Neuron (in vitro differentiated cells): ENCODE measurements around the gene ALK.

ENCODE experiments used
- H2AFZ ChIP-seq: one replicate; pipeline ENCODE4 v1.6.1; 2013; ENCODE audit warnings: low read depth, mild to moderate bottlenecking, inconsistent platforms, low read length, moderate library complexity
- H3K27me3 ChIP-seq: one replicate; pipeline ENCODE4 v1.6.1; 2013; ENCODE audit warnings: low read length; ENCODE audit not compliant: insufficient read depth
- H3K36me3 ChIP-seq: one replicate; pipeline ENCODE4 v1.6.1; 2013; ENCODE audit warnings: low read length; ENCODE audit not compliant: insufficient read depth
- H3K4me1 ChIP-seq: one replicate; pipeline ENCODE4 v1.6.1; 2013; ENCODE audit warnings: low read length; ENCODE audit not compliant: insufficient read depth
- H3K4me3 ChIP-seq: 2 replicates; pipeline ENCODE4 v1.5.1; 2013; ENCODE audit warnings: mild to moderate bottlenecking, low read length, moderate library complexity
- H3K9me3 ChIP-seq: one replicate; pipeline ENCODE4 v1.6.1; 2013; ENCODE audit warnings: low read length

The ALK gene

DNA sequence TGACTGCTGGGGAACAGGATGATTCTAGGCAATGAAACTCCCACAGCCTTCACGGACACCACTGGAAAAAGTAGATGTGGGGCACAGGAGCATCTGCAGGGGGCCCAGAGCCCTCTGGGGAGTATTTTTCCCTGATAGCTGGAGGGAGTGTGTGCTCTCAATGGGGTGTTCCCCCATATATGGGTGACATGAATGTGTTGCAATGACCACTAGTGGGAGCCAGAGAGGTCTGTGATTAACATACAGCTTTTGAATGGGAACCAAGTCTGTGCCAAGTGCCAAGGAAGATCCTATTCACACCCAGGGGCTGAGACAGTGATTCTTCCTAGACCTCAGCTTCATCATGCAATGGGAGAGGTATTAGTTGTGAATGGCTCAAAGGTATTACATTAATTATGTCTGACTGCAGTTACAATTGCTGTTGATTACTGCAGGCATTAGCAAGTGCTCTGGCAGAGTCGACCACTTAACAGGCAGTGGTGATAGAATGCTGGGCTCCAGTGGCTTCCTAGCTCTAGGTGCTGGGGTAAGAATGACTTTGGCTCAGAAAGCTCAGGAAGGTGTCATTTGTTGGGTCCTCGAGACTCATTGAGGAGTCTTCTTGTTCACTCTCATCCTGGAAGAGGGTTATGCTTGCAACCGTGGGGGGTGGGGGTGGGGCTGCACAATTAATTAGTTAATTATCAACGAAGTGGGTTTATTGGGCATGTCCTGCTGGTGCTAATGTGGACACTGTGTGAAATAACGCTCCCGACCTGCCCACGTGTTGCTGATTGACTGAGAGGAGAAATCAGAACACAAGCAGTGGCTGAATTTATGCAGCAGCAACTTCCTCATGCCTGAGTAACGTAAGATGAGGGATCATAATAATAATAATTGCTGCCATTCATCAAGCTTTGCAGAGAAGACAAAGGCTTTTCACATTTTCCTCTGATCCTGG lies 612.0 kb downstream of the ALK start:
- Histone ChIP-seq H3K4me1 (peaks cover 4% of the 10 kb centered on the region), H3K27me3 (no peaks in the 10 kb centered on the region), H3K36me3 (no peaks in the 10 kb centered on the region)

DNA sequence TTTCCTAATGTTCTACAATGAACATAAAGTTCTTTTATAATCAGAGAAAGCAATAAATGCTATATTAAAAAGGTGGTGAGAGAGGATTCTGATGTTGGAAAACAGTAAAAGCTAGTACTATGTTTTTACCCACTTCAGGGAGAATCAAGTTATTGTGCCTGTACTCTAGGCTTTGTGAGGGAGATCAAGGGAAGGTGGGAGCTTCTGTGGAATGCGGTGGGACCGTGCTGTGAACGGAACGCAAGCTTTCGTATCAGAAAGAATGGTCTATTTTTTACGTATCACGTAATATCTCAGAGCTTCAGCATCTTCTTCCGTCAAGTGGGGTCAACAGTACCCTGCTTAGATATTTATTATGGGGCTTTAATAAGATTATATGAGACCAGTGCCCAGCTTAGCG lies 613.0 kb downstream of the ALK start:
- Histone ChIP-seq H3K36me3 (no peaks in the 10 kb centered on the region), H3K9me3 (no peaks in the 10 kb centered on the region), H3K4me3 (no peak overlapping the region), H3K4me1 (no peaks in the 10 kb centered on the region), H3K27me3 (no peaks in the 10 kb centered on the region), H2AFZ (no peak overlapping the region)

More for the DNA sequence above, 612.0 kb downstream of the ALK start:
- H2AFZ ChIP-seq, result no peak overlapping the region
- no peaks in the 10 kb centered on the region for H3K9me3 ChIP-seq
- no peak overlapping the region for H3K4me3 ChIP-seq

DNA sequence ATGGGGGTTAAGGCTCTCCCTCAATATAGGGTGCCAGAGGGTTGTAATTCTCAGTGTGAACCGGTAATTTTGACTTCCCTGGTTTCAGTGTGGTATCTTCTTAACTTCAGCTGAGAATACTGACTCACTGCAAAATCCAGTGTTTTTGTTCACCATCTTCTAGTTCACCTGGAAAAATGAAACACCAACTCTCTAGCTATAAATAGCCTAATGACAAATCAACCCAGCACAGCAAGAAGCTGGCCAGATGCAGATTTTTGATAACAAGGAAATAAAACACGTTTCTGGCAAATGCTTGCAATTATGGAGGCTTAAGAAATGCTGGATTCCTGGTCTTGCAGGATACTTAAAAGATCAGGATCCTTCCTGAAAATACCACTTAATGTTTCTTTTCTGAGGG lies 613.9 kb downstream of the ALK start:
- H2AFZ ChIP-seq, result no peak overlapping the region
- no peaks in the 10 kb centered on the region for H3K27me3 ChIP-seq
- H3K36me3 ChIP-seq, result no peaks in the 10 kb centered on the region
- no peak overlapping the region for H3K4me3 ChIP-seq
- H3K4me1 ChIP-seq, result no peaks in the 10 kb centered on the region
- H3K9me3 ChIP-seq, result no peaks in the 10 kb centered on the region

DNA sequence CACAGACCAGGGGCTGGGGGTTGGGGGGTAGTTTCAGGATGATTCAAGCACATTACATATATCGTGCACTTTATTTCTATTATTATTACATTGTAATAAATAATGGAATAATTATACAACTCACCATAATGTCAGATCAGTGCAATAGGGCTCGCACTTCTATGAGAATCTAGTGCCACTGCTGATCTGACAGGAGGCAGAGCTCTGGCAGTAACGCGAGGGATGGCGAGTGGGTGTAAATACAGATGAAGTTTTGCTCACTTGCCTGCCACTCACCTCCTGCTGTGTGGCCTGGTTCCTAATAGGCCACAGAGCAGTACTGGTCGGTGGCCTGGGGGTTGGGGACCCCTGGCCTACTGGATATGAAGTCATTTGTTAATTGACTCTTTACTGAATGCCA lies 615.6 kb downstream of the ALK start:
- H2AFZ ChIP-seq, result no peak overlapping the region
- no peaks in the 10 kb centered on the region for H3K36me3 ChIP-seq
- H3K27me3 ChIP-seq, result no peaks in the 10 kb centered on the region
- no peak overlapping the region for H3K4me3 ChIP-seq
- no peaks in the 10 kb centered on the region for H3K9me3 ChIP-seq
- no peaks in the 10 kb centered on the region for H3K4me1 ChIP-seq

DNA sequence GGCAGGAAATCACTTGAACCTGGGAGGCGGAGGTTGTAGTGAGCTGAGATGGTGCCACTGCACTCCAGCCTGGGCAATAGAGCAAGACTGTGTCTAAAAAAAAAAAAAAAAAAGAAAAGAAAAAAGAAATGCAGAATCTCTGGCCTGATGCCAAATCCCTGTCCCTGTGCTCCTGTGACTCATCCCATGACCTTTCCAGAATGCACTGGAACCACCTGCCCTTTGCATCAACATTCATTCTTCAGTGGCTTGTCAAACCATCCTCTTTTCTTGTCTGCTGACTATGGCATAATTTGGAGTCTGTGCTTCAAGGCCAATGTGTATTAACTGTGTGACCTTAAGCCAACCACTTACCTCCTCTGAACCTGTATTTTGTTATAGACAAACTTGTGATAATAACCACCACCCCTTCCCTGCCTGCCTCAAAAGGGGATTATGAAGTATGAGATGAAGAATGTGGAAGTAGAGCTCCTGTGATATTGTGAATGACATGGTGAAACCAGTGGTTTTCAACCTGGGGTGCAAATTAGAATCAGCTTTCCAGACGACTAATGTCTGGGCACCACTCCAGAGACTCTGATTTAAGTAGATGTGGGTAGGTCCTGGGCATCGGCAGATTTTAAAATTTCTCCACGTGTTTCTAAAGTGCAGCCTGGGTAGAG lies 616.9 kb downstream of the ALK start:
- no peaks in the 10 kb centered on the region for H3K36me3 ChIP-seq
- no peaks in the 10 kb centered on the region for H3K27me3 ChIP-seq
- no peak overlapping the region for H3K4me3 ChIP-seq
- no peaks in the 10 kb centered on the region for H3K9me3 ChIP-seq
- H3K4me1 ChIP-seq, result no peaks in the 10 kb centered on the region
- H2AFZ ChIP-seq, result no peak overlapping the region

DNA sequence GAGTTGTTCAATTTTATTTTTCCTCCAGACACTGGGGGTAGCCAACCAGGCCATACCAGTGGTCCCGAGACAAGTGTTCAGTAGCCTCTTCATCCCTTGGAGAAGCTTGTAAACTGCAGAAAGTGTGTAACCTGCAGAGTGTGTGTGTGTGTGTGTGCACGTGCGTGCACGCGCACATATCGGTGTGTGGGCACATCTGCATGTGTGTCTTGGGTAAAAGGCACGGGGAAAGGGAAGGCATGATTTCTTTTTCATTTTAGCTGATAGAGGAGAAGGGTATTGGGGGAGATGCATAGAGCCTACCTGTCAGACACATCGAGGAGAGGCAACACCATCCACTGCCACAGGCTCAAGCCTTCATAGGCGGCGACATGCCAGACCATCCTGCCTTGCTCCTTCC lies 624.8 kb downstream of the ALK start:
- no peaks in the 10 kb centered on the region for H3K4me1 ChIP-seq

DNA sequence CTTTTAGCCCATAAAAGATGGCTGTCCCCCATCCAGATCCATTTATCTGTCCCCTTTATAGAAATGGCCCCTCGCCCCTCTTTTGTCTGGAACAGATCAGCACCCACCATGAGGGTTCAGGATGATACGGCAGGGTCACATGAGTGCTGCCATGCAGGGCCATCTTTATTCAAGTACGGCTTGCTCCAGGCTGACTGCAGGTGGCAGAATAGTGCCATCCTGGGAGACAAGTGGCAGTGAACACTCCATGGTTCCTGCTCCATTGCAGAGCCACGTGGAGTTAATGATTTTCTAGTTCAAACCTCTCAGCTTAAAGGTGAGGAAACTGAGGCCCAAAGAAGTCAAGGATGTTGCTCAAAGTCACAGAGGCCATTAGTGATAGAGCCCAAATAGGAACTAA lies 625.5 kb downstream of the ALK start:
- Histone ChIP-seq H3K9me3 (no peaks in the 10 kb centered on the region), H3K4me1 (no peaks in the 10 kb centered on the region), H3K4me3 (no peak overlapping the region), H3K36me3 (no peaks in the 10 kb centered on the region), H3K27me3 (no peaks in the 10 kb centered on the region), H2AFZ (no peak overlapping the region)

More for the DNA sequence above, 624.8 kb downstream of the ALK start:
- Histone ChIP-seq H3K9me3 (no peaks in the 10 kb centered on the region), H3K36me3 (no peaks in the 10 kb centered on the region), H3K4me3 (no peak overlapping the region), H3K27me3 (no peaks in the 10 kb centered on the region), H2AFZ (no peak overlapping the region)

DNA sequence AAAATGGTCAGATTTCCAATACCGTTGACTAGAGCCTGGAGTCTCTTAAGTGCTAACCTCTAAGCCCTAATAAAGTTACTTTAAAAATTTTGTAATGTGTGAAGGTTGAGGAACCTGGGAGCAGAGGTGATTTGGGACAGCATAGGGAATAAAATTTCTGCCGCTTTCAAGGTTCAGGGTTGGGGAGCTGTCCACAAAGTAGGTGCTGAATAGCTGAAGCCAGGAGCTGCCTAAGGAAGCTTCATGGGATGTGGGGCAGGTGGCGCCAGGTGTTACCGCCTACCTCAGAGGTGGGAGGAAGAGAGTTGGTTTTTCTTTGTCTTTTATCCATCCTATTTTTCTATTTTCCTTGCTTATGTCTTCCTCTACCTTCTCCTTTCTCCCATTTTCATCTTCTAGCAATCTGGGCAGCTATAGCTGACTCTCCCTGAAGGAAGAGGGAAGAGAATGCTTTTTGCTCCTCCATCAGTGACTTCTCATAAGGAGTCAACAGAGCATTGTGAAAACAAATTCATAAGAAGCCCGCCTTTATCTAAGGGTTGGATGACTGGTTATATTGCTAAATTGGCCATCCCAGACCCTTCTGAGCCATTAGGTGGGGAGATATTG lies 627.5 kb downstream of the ALK start:
- H3K36me3 ChIP-seq, result no peaks in the 10 kb centered on the region
- no peaks in the 10 kb centered on the region for H3K27me3 ChIP-seq
- no peak overlapping the region for H2AFZ ChIP-seq
- no peaks in the 10 kb centered on the region for H3K9me3 ChIP-seq
- H3K4me1 ChIP-seq, result peaks cover 6% of the 10 kb centered on the region
- no peak overlapping the region for H3K4me3 ChIP-seq

DNA sequence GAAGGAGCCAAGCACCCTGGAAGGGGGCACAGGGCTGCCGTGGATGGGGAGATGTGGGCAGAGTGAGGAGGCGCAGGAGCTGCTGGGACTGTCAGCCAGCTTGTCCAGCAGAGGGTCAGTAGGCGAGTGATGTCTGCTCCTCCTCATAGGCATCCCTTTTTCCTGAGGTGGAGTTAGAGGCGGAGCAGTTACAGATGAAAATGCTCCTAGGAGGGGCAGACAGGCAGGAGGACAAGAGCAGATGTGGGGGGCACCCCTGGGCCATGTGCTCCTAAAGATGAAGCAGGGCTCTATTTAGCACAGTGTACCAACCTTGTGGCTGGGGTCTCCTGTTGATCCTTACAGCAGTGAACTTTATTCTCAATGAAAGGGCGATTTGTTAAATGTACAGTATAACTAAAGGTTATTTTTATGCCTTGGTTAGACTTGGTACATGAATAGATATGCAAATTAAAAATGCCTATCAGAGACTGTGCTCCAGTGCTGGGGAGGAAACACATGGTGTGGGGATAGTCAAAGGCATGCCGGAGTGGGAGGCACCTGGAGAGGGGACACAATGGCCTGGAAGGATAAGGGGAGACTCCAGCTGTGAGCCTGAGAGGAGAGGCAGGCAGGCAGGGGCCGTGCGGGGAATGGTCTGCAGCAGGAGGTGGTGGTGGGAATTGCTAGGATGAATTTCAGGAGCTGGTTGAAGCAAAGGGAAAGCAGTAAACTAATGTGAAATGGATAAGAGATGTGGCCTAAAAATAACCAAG lies 630.9 kb downstream of the ALK start:
- no peaks in the 10 kb centered on the region for H3K9me3 ChIP-seq

DNA sequence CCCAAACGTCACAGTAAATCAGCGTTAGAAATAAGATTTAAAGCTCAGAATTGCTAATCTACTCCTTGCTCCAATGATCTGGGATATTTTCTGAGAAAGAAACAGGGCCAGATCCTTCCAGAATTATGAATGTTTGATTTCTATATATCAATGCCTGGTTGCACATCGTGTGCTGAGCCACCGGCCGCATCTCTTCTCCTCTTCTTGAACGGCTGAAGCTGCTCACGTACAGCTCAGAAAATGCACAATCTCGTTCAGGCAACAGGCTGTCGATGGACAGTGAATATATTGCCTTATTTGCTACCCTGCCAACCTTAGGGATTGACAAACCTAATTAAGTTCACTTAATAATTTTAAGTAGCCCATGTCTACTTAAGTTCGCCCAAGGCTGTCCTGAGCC lies 636.7 kb downstream of the ALK start:
- Histone ChIP-seq H2AFZ (no peak overlapping the region), H3K4me3 (no peak overlapping the region), H3K27me3 (no peaks in the 10 kb centered on the region), H3K9me3 (no peaks in the 10 kb centered on the region), H3K36me3 (no peaks in the 10 kb centered on the region), H3K4me1 (peaks cover 13% of the 10 kb centered on the region)

More for the DNA sequence above, 630.9 kb downstream of the ALK start:
- Histone ChIP-seq H3K27me3 (no peaks in the 10 kb centered on the region), H3K4me1 (peaks cover 6% of the 10 kb centered on the region), H2AFZ (no peak overlapping the region), H3K36me3 (no peaks in the 10 kb centered on the region), H3K4me3 (no peak overlapping the region)

DNA sequence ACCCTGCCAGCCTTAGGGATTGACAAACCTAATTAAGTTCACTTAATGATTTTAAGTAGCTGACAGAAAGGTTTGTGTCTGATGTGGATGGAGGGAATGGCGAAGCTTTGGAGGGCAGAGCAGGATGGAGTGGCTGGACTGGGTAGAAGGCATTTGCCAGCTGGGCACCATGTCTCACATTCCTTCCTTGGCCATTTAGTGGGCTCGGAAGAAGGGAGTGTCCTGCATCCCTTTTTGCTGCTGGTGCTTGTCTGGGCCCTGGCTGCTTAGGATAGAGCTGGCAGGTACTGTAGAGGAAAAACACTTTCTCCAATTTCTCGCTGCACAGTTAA lies 639.5 kb downstream of the ALK start:
- Histone ChIP-seq H3K4me3 (no peak overlapping the region), H3K4me1 (peaks cover 13% of the 10 kb centered on the region), H2AFZ (no peak overlapping the region), H3K36me3 (no peaks in the 10 kb centered on the region), H3K27me3 (no peaks in the 10 kb centered on the region), H3K9me3 (no peaks in the 10 kb centered on the region)

DNA sequence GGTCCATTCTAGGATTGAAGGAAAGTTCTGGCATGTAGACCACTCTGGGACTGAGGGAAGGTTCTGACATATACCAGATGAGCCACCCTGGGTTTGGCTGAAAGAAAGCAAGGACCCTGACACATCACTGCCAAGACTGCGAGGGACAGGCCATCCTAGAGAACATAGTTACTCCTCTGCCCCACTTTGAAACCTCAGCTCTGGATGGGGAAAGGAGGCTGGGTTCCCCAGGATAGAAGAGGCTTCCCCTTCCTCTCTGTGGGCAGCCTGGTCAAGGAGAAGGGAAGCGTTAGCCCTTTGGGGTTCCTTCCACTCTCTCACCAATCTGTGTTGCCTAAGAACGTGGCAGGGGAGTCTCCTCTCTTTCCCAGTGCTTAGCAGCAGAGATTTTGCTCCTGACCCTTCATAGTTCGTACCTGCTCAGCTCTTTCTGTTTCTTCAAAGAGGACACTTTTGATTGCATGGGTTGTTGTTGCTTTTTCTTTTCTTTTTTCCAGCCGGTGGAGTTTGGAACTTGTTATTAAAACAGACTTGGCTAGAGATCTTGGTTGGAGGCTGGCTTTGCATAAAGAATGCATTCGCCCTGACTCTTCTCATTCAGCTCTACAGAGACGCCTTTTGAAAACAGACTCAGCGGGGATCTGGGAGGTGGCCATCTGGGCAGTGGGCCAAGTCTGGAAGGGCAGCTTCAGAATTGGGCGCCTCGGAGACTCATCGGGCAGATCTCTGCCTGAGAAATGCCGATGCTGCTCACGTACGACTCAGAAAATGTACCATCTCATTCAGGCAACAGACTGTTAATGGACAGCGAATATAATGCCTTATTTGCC lies 640.1 kb downstream of the ALK start:
- H2AFZ ChIP-seq, result no peak overlapping the region
- no peaks in the 10 kb centered on the region for H3K36me3 ChIP-seq
- H3K27me3 ChIP-seq, result no peaks in the 10 kb centered on the region
- H3K9me3 ChIP-seq, result no peaks in the 10 kb centered on the region
- H3K4me3 ChIP-seq, result no peak overlapping the region
- H3K4me1 ChIP-seq, result peaks cover 13% of the 10 kb centered on the region
